Measurements from ENCODE around the gene ATG101. TPM values are rescaled to one million over a fixed set of nuclear protein-coding genes. Genes with fewer than 3 reads are reported as not detected.
A peak's percentile ranks its signal among the peaks of the same experiment; 100 is the strongest.

Gene ATG101
- total RNA-seq, 1 experiment from 2014 or later: 48.6 TPM

- no peak overlapping the region for H3K4me3 ChIP-seq
- H3K27ac ChIP-seq: no peak overlapping the region
- H3K27me3 ChIP-seq: peaks cover 15% of the 10 kb centered on the region
- DNase-seq: peak in 1 of 2 experiments; percentile 52
- no peaks in the 10 kb centered on the region for H3K9me3 ChIP-seq (replicated peaks)
- no peaks in the 10 kb centered on the region for H3K36me3 ChIP-seq
- H3K4me1 ChIP-seq: no peaks in the 10 kb centered on the region
Observed at GRCh38 chr12:52119398-52120254, 49.8 kb downstream of the ATG101 start.

- no peaks in the 10 kb centered on the region for H3K36me3 ChIP-seq
- H3K27ac ChIP-seq: no peak overlapping the region
- no peak for DNase-seq
- no peaks in the 10 kb centered on the region for H3K9me3 ChIP-seq (replicated peaks)
- peaks cover 24% of the 10 kb centered on the region for H3K27me3 ChIP-seq
- peaks cover 7% of the 10 kb centered on the region; the same call in 1 of the 2 replicates for H3K4me1 ChIP-seq
- H3K4me3 ChIP-seq: no peak overlapping the region
Observed at GRCh38 chr12:52120951-52121823, 51.4 kb downstream of the ATG101 start.

- H3K27ac ChIP-seq: no peak overlapping the region
- H3K27me3 ChIP-seq: peaks cover 24% of the 10 kb centered on the region
- no peak overlapping the region for H3K4me3 ChIP-seq
- no peaks in the 10 kb centered on the region for H3K36me3 ChIP-seq
- DNase-seq: peak; percentile 64 to 77
- H3K4me1 ChIP-seq: peaks cover 14% of the 10 kb centered on the region; the same call in 1 of the 2 replicates
- no peaks in the 10 kb centered on the region for H3K9me3 ChIP-seq (replicated peaks)
Observed at GRCh38 chr12:52121824-52122539, 52.2 kb downstream of the ATG101 start.

- no peak overlapping the region for H3K27ac ChIP-seq
- H3K27me3 ChIP-seq: peaks cover 24% of the 10 kb centered on the region
- H3K36me3 ChIP-seq: no peaks in the 10 kb centered on the region
- H3K9me3 ChIP-seq (replicated peaks): no peaks in the 10 kb centered on the region
- H3K4me3 ChIP-seq: no peak overlapping the region
- H3K4me1 ChIP-seq: peaks cover 14% of the 10 kb centered on the region; the same call in 1 of the 2 replicates
- DNase-seq: no peak
Observed at GRCh38 chr12:52122540-52122871, 52.7 kb downstream of the ATG101 start.

GRCh38 chr12:52122904-52123303, 53.1 kb downstream of the ATG101 start:
- H3K36me3 ChIP-seq: no peaks in the 10 kb centered on the region
- H3K4me1 ChIP-seq: peaks cover 14% of the 10 kb centered on the region; the same call in 1 of the 2 replicates
- no peak for DNase-seq

GRCh38 chr12:52123487-52124186, 53.9 kb downstream of the ATG101 start:
- no peak for DNase-seq
- no peak overlapping the region for H3K27ac ChIP-seq

More at GRCh38 chr12:52122904-52123303, 53.1 kb downstream of the ATG101 start:
- Histone ChIP-seq H3K27ac (no peak overlapping the region), H3K9me3 (replicated peaks) (no peaks in the 10 kb centered on the region), H3K27me3 (peaks cover 24% of the 10 kb centered on the region), H3K4me3 (no peak overlapping the region)

GRCh38 chr12:52125476-52125900, 55.7 kb downstream of the ATG101 start:
- no peaks in the 10 kb centered on the region for H3K9me3 ChIP-seq (replicated peaks)
- peaks cover 15% of the 10 kb centered on the region for H3K27me3 ChIP-seq
- H3K4me3 ChIP-seq: no peak overlapping the region
- H3K36me3 ChIP-seq: no peaks in the 10 kb centered on the region
- H3K27ac ChIP-seq: no peak overlapping the region
- DNase-seq: peak; percentile 54 to 61
- H3K4me1 ChIP-seq: peaks cover 14% of the 10 kb centered on the region; the same call in 1 of the 2 replicates

More at GRCh38 chr12:52123487-52124186, 53.9 kb downstream of the ATG101 start:
- no peaks in the 10 kb centered on the region for H3K9me3 ChIP-seq (replicated peaks)
- no peaks in the 10 kb centered on the region for H3K36me3 ChIP-seq
- H3K4me3 ChIP-seq: no peak overlapping the region
- H3K27me3 ChIP-seq: peaks cover 24% of the 10 kb centered on the region
- H3K4me1 ChIP-seq: peaks cover 14% of the 10 kb centered on the region; the same call in 1 of the 2 replicates

- Histone ChIP-seq H3K27me3 (peaks cover 15% of the 10 kb centered on the region), H3K4me1 (peaks cover 14% of the 10 kb centered on the region; the same call in 1 of the 2 replicates), H3K36me3 (no peaks in the 10 kb centered on the region), H3K27ac (no peak overlapping the region), H3K4me3 (no peak overlapping the region), H3K9me3 (replicated peaks) (no peaks in the 10 kb centered on the region)
- peak in 1 of 2 experiments; percentile 46 for DNase-seq
Observed at GRCh38 chr12:52126050-52126604, 56.3 kb downstream of the ATG101 start.

Other genes starting within 250 kb of the ATG101 start
- 0.02 TPM in 1 of 2 replicates, not detected in the other for gene FIGNL2, start 221.3 kb upstream of the ATG101 start, total RNA-seq (2014; rRNA removed; shearing (Covaris generic))
- gene ANKRD33, start 181.9 kb upstream of the ATG101 start, total RNA-seq (2014; rRNA removed; shearing (Covaris generic)): not detected in 2 replicates
- 0.33 and 0.36 TPM in 2 replicates for gene ACVRL1, start 162.5 kb upstream of the ATG101 start, total RNA-seq (2014; rRNA removed; shearing (Covaris generic))
- gene ACVR1B, start 118.3 kb upstream of the ATG101 start, total RNA-seq (2014; rRNA removed; shearing (Covaris generic)): 19.8 and 22.4 TPM in 2 replicates
- gene TAMALIN, start 63.0 kb upstream of the ATG101 start, total RNA-seq (2014; rRNA removed; shearing (Covaris generic)): 3.3 and 4.5 TPM in 2 replicates
- 9.2 and 10.0 TPM in 2 replicates for gene NR4A1, start 18.5 kb upstream of the ATG101 start, total RNA-seq (2014; rRNA removed; shearing (Covaris generic))
- not detected in 2 replicates for gene SMIM41, start 9.7 kb downstream of the ATG101 start, total RNA-seq (2014; rRNA removed; shearing (Covaris generic))
- 45.7 and 49.0 TPM in 2 replicates for gene KRT80, start 122.0 kb downstream of the ATG101 start, total RNA-seq (2014; rRNA removed; shearing (Covaris generic))
- 1.5 and 2.8 TPM in 2 replicates for gene KRT7, start 163.3 kb downstream of the ATG101 start, total RNA-seq (2014; rRNA removed; shearing (Covaris generic))
- gene KRT86, start 204.7 kb downstream of the ATG101 start, total RNA-seq (2014; rRNA removed; shearing (Covaris generic)): 0.25 and 0.30 TPM in 2 replicates
- gene KRT81, start 221.6 kb downstream of the ATG101 start, total RNA-seq (2014; rRNA removed; shearing (Covaris generic)): 0.06 TPM in 1 of 2 replicates, not detected in the other

All from SJCRH30 (cell line).